Gastroesophageal sphincter (tissue), 4 donors: ENCODE results near the gene ULK2. TPM values are rescaled to one million over a fixed set of nuclear protein-coding genes. Genes with fewer than 3 reads are reported as not detected.

Experiments used
- ATAC-seq: fragments of 150-250 bp; one replicate; pipeline ENCODE4 v1.9.1; 2016; ENCODE audit warnings: mild to moderate bottlenecking, moderate library complexity
- H3K27ac ChIP-seq, 4 donors: fragments of 200-600 bp; sonication (generic) in 3 of 4; 1 replicate in 3 of 4; 2 replicates in 1 of 4; pipeline ENCODE4 v1.5.1; 2016 to 2019
- H3K27me3 ChIP-seq: fragments of 200-600 bp; sonication (generic); one replicate; pipeline ENCODE4 v1.5.1; 2019
- H3K36me3 ChIP-seq, 2 donors: fragments of 200-600 bp; sonication (generic); one replicate each; pipeline ENCODE4 v1.5.1; 2019; ENCODE audit warnings: control low read depth in 1 of 2
- H3K4me1 ChIP-seq, 3 donors: fragments of 200-600 bp; sonication (generic); 1 replicate in 2 of 3; 2 replicates in 1 of 3; pipeline ENCODE4 v1.5.1; 2016 to 2019; ENCODE audit warnings: control low read depth in 2 of 3
- H3K4me3 ChIP-seq, 2 donors: fragments of 200-600 bp; sonication (generic); one replicate each; pipeline ENCODE4 v1.5.1; 2019; ENCODE audit warnings: mild to moderate bottlenecking in 1 of 2, moderate library complexity in 1 of 2
- H3K9me3 ChIP-seq, 3 donors: fragments of 200-600 bp; sonication (generic); one replicate each; pipeline ENCODE4 v1.5.1; 2017 to 2019; ENCODE audit warnings: control low read depth in 2 of 3
- EP300 ChIP-seq: sonication (generic); formaldehyde crosslinking; IDR thresholded peaks from one replicate; pipeline ENCODE4 v1.6.1; 2017; ENCODE audit warnings: antibody characterized with exemption, mild to moderate bottlenecking
- POLR2A ChIP-seq, 2 donors: fragments of 450-650 bp; IDR thresholded peaks; one replicate each; pipeline ENCODE4 v1.6.1; 2017; ENCODE audit warnings: antibody characterized with exemption in 2 of 2, mild to moderate bottlenecking in 2 of 2, moderate library complexity in 1 of 2
- POLR2AphosphoS5 ChIP-seq: sonication (generic); formaldehyde crosslinking; IDR thresholded peaks from one replicate; pipeline ENCODE4 v1.6.1; 2017; ENCODE audit warnings: antibody characterized with exemption
- WGBS, 2 donors: methylation state at CpG; one replicate each; pipeline ENCODE4 v1.1.5; 2018; ENCODE audit warnings: low coverage in 1 of 2; 5-methylcytosine and 5-hydroxymethylcytosine counted together
- total RNA-seq, 4 donors: library from RNA; depleted of rRNA; stranded (reverse); fragments of >200 nt; gene quantifications; one replicate each; pipeline ENCODE4 v1.1.0, GENCODE V29; 2016
- TF ChIP-seq, protein P1 (sequence below), 4 experiments: fragments of 200-600 bp in 2 of 4; fragments of 450-650 bp in 2 of 4; sonication (generic) in 1 of 4; IDR thresholded peaks; one replicate each; pipeline ENCODE4 v1.5.1; 2017 to 2019; ENCODE audit warnings: antibody characterized with exemption in 4 of 4, mild to moderate bottlenecking in 2 of 4, moderate library complexity in 2 of 4

Gene ULK2
- total RNA-seq, 4 donors from 2014 or later = 29.2 to 48.7 (median 47.5) TPM

DNA sequence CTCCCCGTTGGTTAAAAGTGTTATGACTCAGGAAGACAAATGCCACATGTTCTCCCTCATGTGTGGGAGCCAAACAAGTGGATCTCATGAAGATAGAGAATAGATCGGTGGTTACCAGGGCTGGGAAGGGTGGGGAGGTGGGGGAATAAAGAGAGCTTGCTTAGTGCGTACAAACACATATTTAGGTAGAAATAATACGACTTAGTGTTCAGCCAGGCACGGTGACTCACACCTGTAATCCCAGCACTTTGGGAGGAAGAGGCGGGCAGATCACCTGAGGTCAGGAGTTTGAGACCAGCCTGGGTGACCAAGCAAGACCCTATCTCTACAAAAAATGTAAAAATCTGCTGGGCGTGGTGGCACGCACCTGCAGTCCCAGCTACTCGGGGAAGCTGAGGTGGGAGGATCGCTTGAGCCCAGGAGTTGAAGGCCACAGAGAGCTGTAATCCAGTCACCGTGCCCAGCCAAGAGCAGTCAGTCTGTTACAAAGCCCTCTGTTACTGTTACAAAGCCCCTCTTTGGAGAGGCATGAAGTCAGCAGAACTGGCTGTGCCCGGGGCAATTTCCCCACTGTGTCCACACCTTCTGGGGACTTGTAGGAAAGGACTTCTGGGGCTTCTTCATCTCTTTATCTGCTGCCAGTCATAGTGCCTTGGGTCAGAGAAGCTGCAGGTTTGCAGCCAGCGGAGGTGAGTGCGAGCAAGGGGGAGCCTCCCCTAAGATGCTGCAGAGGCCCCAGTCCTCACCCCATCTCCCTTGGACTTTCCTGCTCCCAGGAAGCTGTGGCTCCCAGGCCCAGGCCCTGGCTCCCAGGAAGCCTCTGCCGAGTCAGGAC is 115.3 kb downstream of the ULK2 start:
- peak overlapping the region in 3 of 4 donors; percentile 51 to 67 (median 62) for H3K27ac ChIP-seq
- WGBS, 2 donors = 50 to 87% methylated on average over 2 to 11 of the region's 15 CpGs
- peaks cover 0 to 28% (median 0%) of the 10 kb centered on the region in 3 donors for H3K4me1 ChIP-seq
- ATAC-seq = no peak
- no peak overlapping the region for H3K4me3 ChIP-seq
- peaks cover 3% of the 10 kb centered on the region for H3K27me3 ChIP-seq
- H3K36me3 ChIP-seq = no peaks in the 10 kb centered on the region
- TF ChIP-seq, protein P1, sequence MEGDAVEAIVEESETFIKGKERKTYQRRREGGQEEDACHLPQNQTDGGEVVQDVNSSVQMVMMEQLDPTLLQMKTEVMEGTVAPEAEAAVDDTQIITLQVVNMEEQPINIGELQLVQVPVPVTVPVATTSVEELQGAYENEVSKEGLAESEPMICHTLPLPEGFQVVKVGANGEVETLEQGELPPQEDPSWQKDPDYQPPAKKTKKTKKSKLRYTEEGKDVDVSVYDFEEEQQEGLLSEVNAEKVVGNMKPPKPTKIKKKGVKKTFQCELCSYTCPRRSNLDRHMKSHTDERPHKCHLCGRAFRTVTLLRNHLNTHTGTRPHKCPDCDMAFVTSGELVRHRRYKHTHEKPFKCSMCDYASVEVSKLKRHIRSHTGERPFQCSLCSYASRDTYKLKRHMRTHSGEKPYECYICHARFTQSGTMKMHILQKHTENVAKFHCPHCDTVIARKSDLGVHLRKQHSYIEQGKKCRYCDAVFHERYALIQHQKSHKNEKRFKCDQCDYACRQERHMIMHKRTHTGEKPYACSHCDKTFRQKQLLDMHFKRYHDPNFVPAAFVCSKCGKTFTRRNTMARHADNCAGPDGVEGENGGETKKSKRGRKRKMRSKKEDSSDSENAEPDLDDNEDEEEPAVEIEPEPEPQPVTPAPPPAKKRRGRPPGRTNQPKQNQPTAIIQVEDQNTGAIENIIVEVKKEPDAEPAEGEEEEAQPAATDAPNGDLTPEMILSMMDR (IDR thresholded peaks at IDR 0.05) = no peak
- TF ChIP-seq EP300 = no peak
- TF ChIP-seq POLR2A (IDR thresholded peaks at IDR 0.05) = no peak
- no peak for TF ChIP-seq POLR2AphosphoS5
- no peaks in the 10 kb centered on the region for H3K9me3 ChIP-seq

DNA sequence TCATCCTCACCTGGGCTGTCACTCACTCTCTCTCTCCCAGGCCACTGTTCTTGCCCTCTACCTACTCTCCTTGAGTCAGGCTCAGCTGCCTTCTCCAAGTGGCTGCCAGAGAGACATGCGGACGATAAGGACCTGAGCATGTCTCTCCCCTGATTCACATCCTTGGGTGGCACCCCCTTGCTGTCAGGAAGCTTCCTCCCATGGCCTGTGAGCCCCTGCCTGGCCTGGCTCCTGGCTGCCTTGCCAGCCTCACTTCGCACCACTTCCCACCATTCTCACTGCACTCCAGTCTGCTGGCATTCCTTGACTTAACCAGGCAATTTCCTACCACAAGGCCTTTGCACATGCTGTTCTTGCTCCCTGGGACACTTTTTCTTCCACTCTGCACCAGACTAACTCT is 116.9 kb downstream of the ULK2 start:
- TF ChIP-seq, protein P1 (IDR thresholded peaks at IDR 0.05) = no peak
- TF ChIP-seq POLR2A (IDR thresholded peaks at IDR 0.05) (no peak), POLR2AphosphoS5 (no peak), EP300 (no peak)
- H3K9me3 ChIP-seq = no peaks in the 10 kb centered on the region
- ATAC-seq = no peak
- no peaks in the 10 kb centered on the region for H3K27me3 ChIP-seq
- H3K36me3 ChIP-seq = no peaks in the 10 kb centered on the region
- WGBS, 2 donors = 86% methylated on average over 3 of the region's 3 CpGs; no CpG with 5 or more reads in 1 of the 2 donors
- H3K4me1 ChIP-seq = peaks cover 0 to 28% (median 0%) of the 10 kb centered on the region in 3 donors
- no peak overlapping the region for H3K4me3 ChIP-seq
- no peak overlapping the region for H3K27ac ChIP-seq

DNA sequence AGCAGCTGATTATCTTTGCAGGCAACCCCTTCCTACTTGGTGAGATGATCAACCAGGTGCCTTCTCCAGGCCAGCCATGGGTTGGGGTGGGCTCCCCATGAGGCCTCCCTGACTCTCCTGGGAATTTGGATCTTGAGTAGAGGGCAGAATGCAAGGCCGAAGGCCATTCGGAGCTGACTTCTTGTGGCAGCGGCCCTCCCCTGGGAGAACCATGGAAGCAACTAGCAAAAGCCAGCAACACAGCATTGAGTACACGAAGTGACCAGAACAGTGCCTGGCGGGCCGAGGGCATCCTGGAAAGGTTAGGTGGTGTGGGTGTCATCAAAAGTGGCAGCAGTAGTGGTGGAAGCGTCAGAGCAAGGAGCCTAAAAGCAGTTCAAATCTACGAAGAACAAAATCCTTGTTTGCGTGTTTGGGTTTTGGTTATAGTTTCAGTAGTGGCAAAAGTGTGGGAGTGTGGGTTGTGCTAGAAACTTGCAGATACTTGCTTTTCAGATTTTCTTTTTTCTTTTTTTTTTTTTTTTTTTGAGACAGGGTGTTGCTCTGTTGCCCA is 117.6 kb downstream of the ULK2 start:
- 88 to 91% methylated on average over 4 to 6 of the region's 9 CpGs for WGBS, 2 donors
- Histone ChIP-seq H3K36me3 (no peaks in the 10 kb centered on the region), H3K27me3 (no peaks in the 10 kb centered on the region), H3K4me1 (peaks cover 0 to 34% (median 3%) of the 10 kb centered on the region in 3 donors), H3K9me3 (no peaks in the 10 kb centered on the region), H3K27ac (no peak overlapping the region), H3K4me3 (no peak overlapping the region)
- TF ChIP-seq EP300 = no peak
- TF ChIP-seq POLR2AphosphoS5 = no peak
- TF ChIP-seq POLR2A (IDR thresholded peaks at IDR 0.05) = no peak
- TF ChIP-seq, protein P1 (IDR thresholded peaks at IDR 0.05) = no peak
- ATAC-seq = no peak

DNA sequence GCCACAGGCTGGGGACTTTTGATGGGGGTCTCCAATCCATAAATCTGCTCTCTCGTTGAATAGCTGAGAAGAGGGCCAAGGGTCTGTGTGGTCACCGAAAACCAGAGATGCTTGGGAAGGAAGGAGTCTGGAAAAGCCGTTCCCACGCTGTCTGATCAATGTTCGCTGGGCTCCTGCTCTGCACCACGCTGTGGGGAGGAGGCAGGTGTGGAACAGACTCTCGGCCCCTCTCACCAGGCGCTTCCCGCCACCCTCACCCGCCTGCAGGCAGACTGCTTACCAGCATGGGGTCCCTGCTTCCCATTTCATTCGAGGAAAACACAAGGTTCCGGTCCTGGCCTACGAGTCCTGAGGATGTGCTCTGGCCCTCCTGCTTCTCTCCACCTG is 118.9 kb downstream of the ULK2 start:
- ATAC-seq = no peak
- Histone ChIP-seq H3K27me3 (no peaks in the 10 kb centered on the region), H3K27ac (no peak overlapping the region), H3K4me1 (peaks cover 0 to 41% (median 4%) of the 10 kb centered on the region in 3 donors), H3K36me3 (no peaks in the 10 kb centered on the region), H3K4me3 (no peak overlapping the region), H3K9me3 (no peaks in the 10 kb centered on the region)
- TF ChIP-seq, protein P1 (IDR thresholded peaks at IDR 0.05) = no peak
- TF ChIP-seq POLR2AphosphoS5 (no peak), POLR2A (IDR thresholded peaks at IDR 0.05) (no peak), EP300 (no peak)
- 90 to 100% methylated on average over 2 to 7 of the region's 13 CpGs for WGBS, 2 donors
